Parathyroid adenoma (tissue), 2 donors: ENCODE data around the gene SLC8B1.

Experiments used
- H2AFZ ChIP-seq: fragments of 300-600 bp; sonication (generic); one replicate; pipeline ENCODE4 v1.7.0; 2017; ENCODE audit warnings: antibody characterized with exemption, mild to moderate bottlenecking
- H3K27ac ChIP-seq: fragments of 300-600 bp; sonication (generic); one replicate; pipeline ENCODE4 v1.7.0; 2017
- H3K27me3 ChIP-seq: fragments of 300-600 bp; sonication (generic); one replicate; pipeline ENCODE4 v1.7.0; 2017; ENCODE audit warnings: low read length; ENCODE audit not compliant: control insufficient read depth, insufficient read depth
- H3K36me3 ChIP-seq: fragments of 300-600 bp; sonication (generic); one replicate; pipeline ENCODE4 v1.7.0; 2017; ENCODE audit warnings: low read length; ENCODE audit not compliant: control insufficient read depth, insufficient read depth
- H3K4me1 ChIP-seq: fragments of 300-600 bp; sonication (generic); one replicate; pipeline ENCODE4 v1.7.0; 2017; ENCODE audit warnings: control low read depth
- H3K4me2 ChIP-seq: fragments of 300-600 bp; sonication (generic); one replicate; pipeline ENCODE4 v1.7.0; 2017; ENCODE audit warnings: low read length
- H3K4me3 ChIP-seq: fragments of 300-600 bp; sonication (generic); one replicate; pipeline ENCODE4 v1.7.0; 2017; ENCODE audit warnings: low read depth, low read length
- H3K79me2 ChIP-seq: fragments of 300-600 bp; sonication (generic); one replicate; pipeline ENCODE4 v1.7.0; 2017; ENCODE audit warnings: control low read depth
- H3K9ac ChIP-seq: fragments of 300-600 bp; sonication (generic); one replicate; pipeline ENCODE4 v1.7.0; 2017; ENCODE audit warnings: mild to moderate bottlenecking
- H3K9me3 ChIP-seq: fragments of 300-600 bp; sonication (generic); one replicate; pipeline ENCODE4 v1.7.0; 2017; ENCODE audit warnings: low read length; ENCODE audit not compliant: control insufficient read depth
- TF ChIP-seq, protein P1 (sequence below): fragments of 300-600 bp; sonication (generic); IDR thresholded peaks from one replicate; pipeline ENCODE4 v1.7.0; 2017; ENCODE audit warnings: antibody characterized with exemption, mild to moderate bottlenecking
- donor health status: primary hyperparathyroidism.

Gene SLC8B1

DNA sequence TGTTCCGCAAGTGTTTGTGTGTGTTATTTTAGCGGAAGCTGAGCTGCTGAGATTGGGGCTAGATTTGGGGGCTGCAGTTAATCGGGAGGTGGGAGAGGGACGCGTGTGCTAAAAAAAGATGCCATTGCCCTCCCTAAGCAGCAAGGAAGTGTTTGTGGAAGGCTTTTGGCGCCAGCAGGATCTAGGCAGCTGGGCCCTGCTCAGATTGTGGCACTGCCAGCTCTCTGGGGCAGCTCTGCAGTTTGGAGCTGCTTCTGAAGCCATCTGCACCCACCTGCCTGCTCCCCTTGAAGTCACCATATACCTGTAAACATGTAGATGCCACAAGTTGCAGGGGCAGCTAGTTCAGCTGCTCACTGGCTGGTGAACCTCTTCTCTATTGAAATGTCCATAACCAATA, 84.9 kb downstream of the SLC8B1 start:
- H3K79me2 ChIP-seq, result peaks cover 15% of the 10 kb centered on the region
- H3K9ac ChIP-seq, result no peak overlapping the region
- no peaks in the 10 kb centered on the region for H3K27me3 ChIP-seq
- TF ChIP-seq, protein P1, sequence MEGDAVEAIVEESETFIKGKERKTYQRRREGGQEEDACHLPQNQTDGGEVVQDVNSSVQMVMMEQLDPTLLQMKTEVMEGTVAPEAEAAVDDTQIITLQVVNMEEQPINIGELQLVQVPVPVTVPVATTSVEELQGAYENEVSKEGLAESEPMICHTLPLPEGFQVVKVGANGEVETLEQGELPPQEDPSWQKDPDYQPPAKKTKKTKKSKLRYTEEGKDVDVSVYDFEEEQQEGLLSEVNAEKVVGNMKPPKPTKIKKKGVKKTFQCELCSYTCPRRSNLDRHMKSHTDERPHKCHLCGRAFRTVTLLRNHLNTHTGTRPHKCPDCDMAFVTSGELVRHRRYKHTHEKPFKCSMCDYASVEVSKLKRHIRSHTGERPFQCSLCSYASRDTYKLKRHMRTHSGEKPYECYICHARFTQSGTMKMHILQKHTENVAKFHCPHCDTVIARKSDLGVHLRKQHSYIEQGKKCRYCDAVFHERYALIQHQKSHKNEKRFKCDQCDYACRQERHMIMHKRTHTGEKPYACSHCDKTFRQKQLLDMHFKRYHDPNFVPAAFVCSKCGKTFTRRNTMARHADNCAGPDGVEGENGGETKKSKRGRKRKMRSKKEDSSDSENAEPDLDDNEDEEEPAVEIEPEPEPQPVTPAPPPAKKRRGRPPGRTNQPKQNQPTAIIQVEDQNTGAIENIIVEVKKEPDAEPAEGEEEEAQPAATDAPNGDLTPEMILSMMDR, result no peak
- H3K27ac ChIP-seq, result no peak overlapping the region
- H3K36me3 ChIP-seq, result no peaks in the 10 kb centered on the region
- peaks cover 25% of the 10 kb centered on the region for H3K4me1 ChIP-seq
- H3K9me3 ChIP-seq, result no peaks in the 10 kb centered on the region
- H3K4me2 ChIP-seq, result no peak overlapping the region
- no peak overlapping the region for H2AFZ ChIP-seq
- H3K4me3 ChIP-seq, result no peak overlapping the region

DNA sequence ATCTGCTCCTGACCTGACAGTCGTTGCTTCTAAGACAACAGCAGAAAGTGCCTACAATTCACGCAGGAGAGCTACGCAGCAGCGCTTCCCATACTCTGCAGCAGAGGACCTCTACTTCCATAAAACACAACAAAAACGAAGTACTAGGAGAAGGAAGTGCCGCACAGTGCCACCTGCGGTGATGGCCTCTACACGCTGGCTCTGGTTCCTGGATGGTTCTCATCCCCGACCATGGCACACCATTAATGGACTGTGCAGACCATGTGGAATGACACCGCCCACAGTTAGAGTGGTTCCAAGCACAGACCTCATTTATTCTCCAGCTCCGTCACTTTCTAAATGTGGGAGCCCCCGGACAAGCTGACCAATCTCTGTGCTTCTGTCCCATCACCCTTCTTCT, 85.4 kb downstream of the SLC8B1 start:
- Histone ChIP-seq H3K79me2 (peaks cover 15% of the 10 kb centered on the region), H3K27me3 (no peaks in the 10 kb centered on the region), H3K9ac (no peak overlapping the region), H3K9me3 (no peaks in the 10 kb centered on the region), H2AFZ (no peak overlapping the region), H3K27ac (no peak overlapping the region), H3K4me3 (no peak overlapping the region), H3K36me3 (no peaks in the 10 kb centered on the region), H3K4me2 (no peak overlapping the region), H3K4me1 (peaks cover 30% of the 10 kb centered on the region)
- TF ChIP-seq, protein P1, result no peak

DNA sequence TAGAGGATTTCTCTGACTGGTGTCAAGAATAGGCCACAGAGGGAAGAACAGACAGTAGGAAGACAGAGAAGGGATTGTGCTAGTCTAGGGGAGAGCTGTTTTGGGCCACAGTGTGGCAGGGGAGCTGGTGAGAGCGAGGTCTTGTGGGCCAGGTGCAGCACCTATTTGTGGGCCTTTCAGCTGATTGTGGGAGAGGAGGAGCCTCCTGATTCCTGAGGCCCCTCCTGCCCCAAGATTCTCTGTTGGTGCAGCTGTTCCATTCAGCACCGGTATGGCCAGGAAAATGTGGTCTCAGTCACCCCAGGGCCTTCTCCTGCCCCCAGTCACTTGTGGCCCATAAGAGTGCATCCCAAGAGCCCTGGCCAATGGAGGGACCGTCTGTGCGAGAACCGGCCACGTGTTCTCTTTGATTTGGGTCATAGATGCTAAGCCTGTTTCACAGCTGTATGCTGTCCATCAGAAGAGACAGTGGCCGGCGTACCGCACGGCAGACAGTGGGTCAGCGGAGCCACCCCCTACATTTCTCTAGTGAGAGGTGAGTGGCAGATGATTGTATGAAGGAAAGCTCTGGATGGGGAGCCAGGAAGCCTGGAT, 86.0 kb downstream of the SLC8B1 start:
- Histone ChIP-seq H3K27me3 (no peaks in the 10 kb centered on the region), H3K36me3 (no peaks in the 10 kb centered on the region), H3K4me3 (no peak overlapping the region), H3K4me1 (peaks cover 36% of the 10 kb centered on the region), H2AFZ (no peak overlapping the region), H3K27ac (no peak overlapping the region), H3K9ac (no peak overlapping the region), H3K79me2 (peaks cover 15% of the 10 kb centered on the region), H3K4me2 (no peak overlapping the region), H3K9me3 (no peaks in the 10 kb centered on the region)
- TF ChIP-seq, protein P1, result no peak
